Ovary (tissue), 3 donors: Measurements from ENCODE around the gene LAMP5.

Experiments
- EP300 ChIP-seq: sonication (generic); formaldehyde crosslinking; IDR thresholded peaks from one replicate; pipeline ENCODE4 v1.6.1; 2017; ENCODE audit warnings: antibody characterized with exemption
- POLR2A ChIP-seq: fragments of 450-650 bp; IDR thresholded peaks from one replicate; pipeline ENCODE4 v1.6.1; 2017; ENCODE audit warnings: antibody characterized with exemption, mild to moderate bottlenecking, moderate library complexity
- TF ChIP-seq, protein P1 (sequence below), 3 donors: fragments of 450-650 bp in 2 of 3; fragments of 200-600 bp in 1 of 3; IDR thresholded peaks; one replicate each; pipeline versions ENCODE4 v1.5.1 to v1.8.0; 2016 to 2022; ENCODE audit warnings: antibody characterized with exemption in 3 of 3, mild to moderate bottlenecking in 1 of 3
- donor health status: DM: no; HTN: no; CAD: no.

DNA sequence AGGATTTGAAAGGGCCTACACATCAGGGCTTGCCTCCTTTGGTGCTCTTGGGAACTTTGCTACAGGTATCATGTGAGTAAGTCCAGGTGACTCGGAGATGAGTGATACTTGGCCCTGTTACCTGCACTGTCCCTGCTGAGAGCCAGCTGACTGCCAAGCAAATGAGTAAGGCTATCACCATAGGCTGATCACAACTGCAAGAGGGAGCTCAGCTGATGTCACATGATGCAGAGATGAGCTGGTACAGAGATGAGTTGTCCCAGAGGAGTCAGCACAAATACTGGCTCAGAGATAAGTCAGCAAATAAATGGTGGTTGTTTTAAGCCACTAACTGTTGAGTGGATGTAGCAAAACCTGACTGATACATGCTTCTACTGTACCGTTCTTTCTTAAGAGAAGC lies 41.4 kb downstream of the LAMP5 start:
- TF ChIP-seq, protein P1, sequence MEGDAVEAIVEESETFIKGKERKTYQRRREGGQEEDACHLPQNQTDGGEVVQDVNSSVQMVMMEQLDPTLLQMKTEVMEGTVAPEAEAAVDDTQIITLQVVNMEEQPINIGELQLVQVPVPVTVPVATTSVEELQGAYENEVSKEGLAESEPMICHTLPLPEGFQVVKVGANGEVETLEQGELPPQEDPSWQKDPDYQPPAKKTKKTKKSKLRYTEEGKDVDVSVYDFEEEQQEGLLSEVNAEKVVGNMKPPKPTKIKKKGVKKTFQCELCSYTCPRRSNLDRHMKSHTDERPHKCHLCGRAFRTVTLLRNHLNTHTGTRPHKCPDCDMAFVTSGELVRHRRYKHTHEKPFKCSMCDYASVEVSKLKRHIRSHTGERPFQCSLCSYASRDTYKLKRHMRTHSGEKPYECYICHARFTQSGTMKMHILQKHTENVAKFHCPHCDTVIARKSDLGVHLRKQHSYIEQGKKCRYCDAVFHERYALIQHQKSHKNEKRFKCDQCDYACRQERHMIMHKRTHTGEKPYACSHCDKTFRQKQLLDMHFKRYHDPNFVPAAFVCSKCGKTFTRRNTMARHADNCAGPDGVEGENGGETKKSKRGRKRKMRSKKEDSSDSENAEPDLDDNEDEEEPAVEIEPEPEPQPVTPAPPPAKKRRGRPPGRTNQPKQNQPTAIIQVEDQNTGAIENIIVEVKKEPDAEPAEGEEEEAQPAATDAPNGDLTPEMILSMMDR (IDR thresholded peaks at IDR 0.05), result no peak
- TF ChIP-seq POLR2A (no peak), EP300 (no peak)
